Activated CD4-positive, alpha-beta T cell treated with anti-CD3 and anti-CD28 coated beads for 48 hours (primary cell): Measurements from ENCODE around the gene CT47A7.
"Not testable (repeated sequence)": the region's sequence is repeated elsewhere in the genome, so short reads cannot be mapped to it uniquely, and the experiment has no call there.

Source experiments
- DNase-seq: peaks from one replicate; pipeline ENCODE4 v3.0.0-alpha.2; 2020

CT47A7 gene

DNA sequence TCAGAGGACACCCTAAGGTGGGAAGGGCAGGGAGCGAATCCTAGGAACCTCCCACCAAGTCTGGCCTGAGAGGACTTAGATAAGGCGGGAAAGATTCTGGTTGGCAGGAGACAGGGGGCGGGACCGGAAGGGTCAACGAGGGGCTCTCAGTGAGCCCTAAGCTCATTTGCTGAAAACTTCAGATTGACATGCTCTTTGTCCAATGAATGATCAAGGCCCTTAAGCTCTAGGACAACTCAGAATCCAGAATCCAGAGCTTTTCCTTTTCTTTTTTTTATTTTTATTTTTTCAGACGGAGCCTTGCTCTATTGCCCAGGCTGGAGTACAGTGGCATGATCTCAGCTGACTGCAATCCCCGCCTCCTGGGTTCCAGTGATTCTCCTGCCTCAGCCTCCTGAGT, at the start of gene CT47A7:
Gene CT47A7, minus strand, starts transcription at position 101 of the 400 bp plus-strand sequence. CDS start 255 bp downstream, outside the sequence.
- not testable (repeated sequence) for DNase-seq

DNA sequence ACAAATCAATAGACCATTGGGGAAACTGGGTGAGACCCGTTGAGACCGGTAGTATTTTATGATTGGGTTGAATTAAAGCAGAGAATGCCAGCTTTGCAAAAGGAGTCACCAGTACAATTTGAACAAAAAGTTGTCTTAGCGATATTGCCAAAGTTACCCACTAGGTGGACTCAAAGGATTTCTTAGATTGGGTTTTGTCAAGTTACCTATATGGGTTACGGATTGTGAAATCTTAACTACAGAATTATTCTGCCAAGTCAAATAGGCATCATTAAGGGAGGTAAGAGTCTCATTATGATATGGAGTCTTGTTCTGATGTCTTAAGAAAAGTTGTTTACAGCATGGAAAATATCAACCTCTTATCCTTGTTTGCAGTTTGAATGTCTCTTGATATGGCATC, 44.2 kb upstream of the CT47A7 start:
- DNase-seq: no peak

DNA sequence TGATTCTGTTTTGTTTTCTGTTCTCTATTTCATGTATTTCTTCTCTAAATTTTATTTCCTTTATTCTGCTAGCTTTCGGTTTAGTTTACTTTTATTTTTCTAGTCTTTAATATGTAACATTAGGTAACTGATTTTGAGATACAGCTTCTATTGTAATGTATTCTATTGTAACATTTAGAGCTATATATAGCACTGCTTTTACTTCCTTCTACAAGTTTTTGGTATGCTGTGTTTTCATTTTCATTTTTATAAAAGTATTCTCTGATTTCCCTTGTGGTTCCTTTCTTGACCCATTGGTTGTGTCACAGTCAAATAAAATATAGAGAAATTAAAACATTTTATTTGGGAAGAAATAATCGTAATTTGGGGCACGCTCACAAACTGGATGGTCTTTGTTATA, 43.0 kb upstream of the CT47A7 start:
- no peak for DNase-seq

DNA sequence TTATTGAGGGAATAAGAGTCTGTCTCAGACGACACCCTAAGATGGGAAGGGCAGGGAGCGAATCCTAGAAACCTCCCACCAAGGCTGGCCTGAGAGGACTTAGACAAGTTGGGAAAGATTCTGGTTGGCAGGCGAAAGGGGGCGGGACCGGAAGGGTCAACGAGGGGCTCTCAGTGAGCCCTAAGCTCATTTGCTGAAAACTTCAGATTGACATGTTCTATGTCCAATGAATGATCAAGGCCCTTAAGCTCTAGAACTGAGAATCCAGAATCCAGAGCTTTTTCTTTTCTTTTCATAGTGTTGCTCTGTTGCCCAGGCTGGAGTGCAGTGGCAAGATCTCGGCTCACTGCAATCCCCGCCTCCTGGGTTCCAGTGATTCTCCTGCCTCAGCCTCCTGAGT, 29.3 kb upstream of the CT47A7 start, which contains the start of gene CT47A1:
Gene CT47A1, minus strand, starts transcription at position 101 of the 400 bp plus-strand sequence. CDS start 231 bp downstream, outside the sequence.
- not testable (repeated sequence) for DNase-seq
